ENCODE measurements around the gene WDR76.
"Not testable (repeated sequence)": the region's sequence is repeated elsewhere in the genome, so short reads cannot be mapped to it uniquely, and the experiment has no call there.

The WDR76 gene

GRCh38 chr15:43854801-43855200, 28.0 kb downstream of the WDR76 start:
- H3K9me3 ChIP-seq (replicated peaks in 1 of 11): no peaks in the 10 kb centered on the region
- H3K27ac ChIP-seq: no peak overlapping the region
- no peaks in the 10 kb centered on the region for H3K4me1 ChIP-seq
- H3K27me3 ChIP-seq: no peaks in the 10 kb centered on the region
- H3K4me2 ChIP-seq: no peak overlapping the region
- peaks cover 19 to 100% (median 96%) of the 10 kb centered on the region in 11 experiments for H3K36me3 ChIP-seq
- no peak overlapping the region for H3K4me3 ChIP-seq
- H4K20me1 ChIP-seq: peaks cover 0 to 5% (median 0%) of the 10 kb centered on the region in 11 experiments; a peak in 4 of 22 replicates
- H3K9ac ChIP-seq: no peak overlapping the region
- TF ChIP-seq Cebpa-rat (IDR thresholded peaks at IDR 0.05): no peak

GRCh38 chr15:43859546-43859945, 32.7 kb downstream of the WDR76 start:
- Histone ChIP-seq H3K9me3 (replicated peaks in 1 of 11) (no peaks in the 10 kb centered on the region), H3K36me3 (peaks cover 0 to 100% (median 97%) of the 10 kb centered on the region in 11 experiments; a peak in 21 of 22 replicates), H3K4me3 (no peak overlapping the region), H3K27ac (no peak overlapping the region), H3K4me1 (no peaks in the 10 kb centered on the region), H3K4me2 (no peak overlapping the region), H3K9ac (no peak overlapping the region), H4K20me1 (peaks cover 0 to 9% (median 0%) of the 10 kb centered on the region in 11 experiments; a peak in 4 of 22 replicates), H3K27me3 (no peaks in the 10 kb centered on the region)
- no peak for TF ChIP-seq Cebpa-rat (IDR thresholded peaks at IDR 0.05)

GRCh38 chr15:43866636-43867035, 39.8 kb downstream of the WDR76 start:
- H3K27me3 ChIP-seq; H3K4me2 ChIP-seq; H3K4me3 ChIP-seq; H3K27ac ChIP-seq; H3K9me3 ChIP-seq (replicated peaks in 1 of 11); H3K9ac ChIP-seq: not testable (repeated sequence)
- Histone ChIP-seq H3K4me1 (peaks cover 11 to 28% (median 19%) of the 10 kb centered on the region in 10 experiments; a peak in 19 of 20 replicates), H3K36me3 (peaks cover 3 to 97% (median 69%) of the 10 kb centered on the region in 11 experiments; a peak in 20 of 22 replicates), H4K20me1 (peaks cover 0 to 17% (median 0%) of the 10 kb centered on the region in 11 experiments; a peak in 2 of 22 replicates)

- Histone ChIP-seq H4K20me1 (peaks cover 0 to 19% (median 0%) of the 10 kb centered on the region in 11 experiments; a peak in 2 of 22 replicates), H3K36me3 (peaks cover 3 to 97% (median 69%) of the 10 kb centered on the region in 11 experiments; a peak in 20 of 22 replicates)
These were observed 40.3 kb downstream of the WDR76 start for GRCh38 chr15:43867096-43867495.

GRCh38 chr15:43868406-43868805, 41.6 kb downstream of the WDR76 start:
- no peaks in the 10 kb centered on the region for H3K9me3 ChIP-seq (replicated peaks in 1 of 11)
- H3K9ac ChIP-seq: peak overlapping the region in 1 of 11 experiments; percentile 23; a peak in 1 of 22 replicates
- H3K27ac ChIP-seq: peak overlapping the region in 1 of 11 experiments; percentile 4; a peak in 1 of 22 replicates
- H4K20me1 ChIP-seq: peaks cover 0 to 19% (median 0%) of the 10 kb centered on the region in 11 experiments; a peak in 2 of 22 replicates
- H3K4me3 ChIP-seq: no peak overlapping the region
- H3K4me2 ChIP-seq: peak overlapping the region; percentile 31 to 68 (median 51); a peak in 21 of 22 replicates
- TF ChIP-seq Cebpa-rat (IDR thresholded peaks at IDR 0.05): no peak
- H3K4me1 ChIP-seq: peaks cover 11 to 28% (median 19%) of the 10 kb centered on the region in 10 experiments; a peak in 19 of 20 replicates
- H3K36me3 ChIP-seq: peaks cover 3 to 95% (median 65%) of the 10 kb centered on the region in 11 experiments; a peak in 20 of 22 replicates
- H3K27me3 ChIP-seq: no peaks in the 10 kb centered on the region

More at GRCh38 chr15:43867096-43867495, 40.3 kb downstream of the WDR76 start:
- Histone ChIP-seq H3K9me3 (replicated peaks in 1 of 11) (no peaks in the 10 kb centered on the region), H3K27me3 (no peaks in the 10 kb centered on the region), H3K27ac (no peak overlapping the region), H3K9ac (no peak overlapping the region), H3K4me1 (peaks cover 11 to 28% (median 19%) of the 10 kb centered on the region in 10 experiments; a peak in 19 of 20 replicates), H3K4me2 (no peak overlapping the region; a peak in 1 of 22 replicates), H3K4me3 (no peak overlapping the region)
- no peak for TF ChIP-seq Cebpa-rat (IDR thresholded peaks at IDR 0.05)

GRCh38 chr15:43871835-43872234, 45.0 kb downstream of the WDR76 start:
- H3K9ac ChIP-seq: no peak overlapping the region
- H3K9me3 ChIP-seq (replicated peaks in 1 of 11): no peaks in the 10 kb centered on the region
- H3K4me1 ChIP-seq: peaks cover 11 to 28% (median 19%) of the 10 kb centered on the region in 10 experiments; a peak in 19 of 20 replicates
- no peak for TF ChIP-seq Cebpa-rat (IDR thresholded peaks at IDR 0.05)
- no peak overlapping the region for H3K27ac ChIP-seq
- H3K4me3 ChIP-seq: no peak overlapping the region
- peaks cover 3 to 95% (median 54%) of the 10 kb centered on the region in 11 experiments; a peak in 20 of 22 replicates for H3K36me3 ChIP-seq
- no peaks in the 10 kb centered on the region for H3K27me3 ChIP-seq
- no peak overlapping the region for H3K4me2 ChIP-seq
- peaks cover 0 to 10% (median 0%) of the 10 kb centered on the region in 11 experiments; a peak in 3 of 22 replicates for H4K20me1 ChIP-seq

GRCh38 chr15:43872416-43873020, 45.7 kb downstream of the WDR76 start:
- no peak overlapping the region for H3K9ac ChIP-seq
- peaks cover 0 to 6% (median 0%) of the 10 kb centered on the region in 11 experiments; a peak in 3 of 22 replicates for H4K20me1 ChIP-seq
- no peak for TF ChIP-seq Cebpa-rat (IDR thresholded peaks at IDR 0.05)
- no peak overlapping the region for H3K4me2 ChIP-seq
- H3K9me3 ChIP-seq (replicated peaks in 1 of 11): no peaks in the 10 kb centered on the region
- no peaks in the 10 kb centered on the region for H3K27me3 ChIP-seq
- H3K27ac ChIP-seq: no peak overlapping the region
- H3K36me3 ChIP-seq: peaks cover 0 to 95% (median 56%) of the 10 kb centered on the region in 11 experiments; a peak in 19 of 22 replicates
- no peak overlapping the region for H3K4me3 ChIP-seq
- peaks cover 8 to 22% (median 16%) of the 10 kb centered on the region in 10 experiments; a peak in 19 of 20 replicates for H3K4me1 ChIP-seq

GRCh38 chr15:43873651-43874050, 46.8 kb downstream of the WDR76 start:
- Histone ChIP-seq H3K36me3 (peaks cover 0 to 98% (median 67%) of the 10 kb centered on the region in 11 experiments; a peak in 19 of 22 replicates), H3K4me3 (no peak overlapping the region), H3K9me3 (replicated peaks in 1 of 11) (no peaks in the 10 kb centered on the region), H3K4me1 (peaks cover 4 to 10% (median 9%) of the 10 kb centered on the region in 10 experiments; a peak in 19 of 20 replicates), H4K20me1 (peaks cover 0 to 6% (median 0%) of the 10 kb centered on the region in 11 experiments; a peak in 3 of 22 replicates), H3K27me3 (no peaks in the 10 kb centered on the region), H3K9ac (no peak overlapping the region), H3K27ac (no peak overlapping the region), H3K4me2 (no peak overlapping the region)
- no peak for TF ChIP-seq Cebpa-rat (IDR thresholded peaks at IDR 0.05)

- Histone ChIP-seq H3K9ac (no peak overlapping the region), H3K27me3 (no peaks in the 10 kb centered on the region), H3K4me2 (no peak overlapping the region), H3K36me3 (peaks cover 5 to 98% (median 80%) of the 10 kb centered on the region in 11 experiments; a peak in 19 of 22 replicates), H3K9me3 (replicated peaks in 1 of 11) (no peaks in the 10 kb centered on the region), H4K20me1 (no peaks in the 10 kb centered on the region; a peak in 2 of 22 replicates), H3K27ac (no peak overlapping the region), H3K4me3 (no peak overlapping the region), H3K4me1 (no peaks in the 10 kb centered on the region)
- no peak for TF ChIP-seq Cebpa-rat (IDR thresholded peaks at IDR 0.05)
These were observed 50.1 kb downstream of the WDR76 start for GRCh38 chr15:43876872-43877271.
